GM10266 (cell line): ENCODE results near the gene CD36.

Experiments
- DNase-seq: peaks from one replicate; pipeline ENCODE4 v3.0.0; 2012; ENCODE audit errors: extremely low spot score
- CTCF ChIP-seq: IDR thresholded peaks from 2 replicates; pipeline ENCODE4 v1.5.1; 2012; ENCODE audit warnings: mild to moderate bottlenecking, low read depth; ENCODE audit not compliant: control insufficient read depth, insufficient read depth; ENCODE audit errors: missing control alignments

Gene CD36

GRCh38 chr7:80611353-80611752 lies 27.1 kb upstream of the CD36 start:
- DNase-seq = no peak
- TF ChIP-seq CTCF = no peak

GRCh38 chr7:80611779-80612178 lies 26.7 kb upstream of the CD36 start:
- DNase-seq = no peak
- no peak for TF ChIP-seq CTCF

GRCh38 chr7:80612880-80613279 lies 25.6 kb upstream of the CD36 start:
- no peak for TF ChIP-seq CTCF
- no peak for DNase-seq

GRCh38 chr7:80613519-80613918 lies 24.9 kb upstream of the CD36 start:
- TF ChIP-seq CTCF = no peak
- no peak for DNase-seq

- DNase-seq = no peak
These were observed 23.6 kb upstream of the CD36 start for GRCh38 chr7:80614851-80615271.

GRCh38 chr7:80618096-80618495 lies 20.3 kb upstream of the CD36 start:
- DNase-seq = no peak
- TF ChIP-seq CTCF = no peak

More at GRCh38 chr7:80614851-80615271, 23.6 kb upstream of the CD36 start:
- TF ChIP-seq CTCF = no peak

- TF ChIP-seq CTCF = no peak
- DNase-seq = no peak
These were observed 18.7 kb upstream of the CD36 start for GRCh38 chr7:80619741-80620140.

GRCh38 chr7:80622541-80622940 lies 15.9 kb upstream of the CD36 start:
- no peak for TF ChIP-seq CTCF

More at GRCh38 chr7:80622541-80622940, 15.9 kb upstream of the CD36 start:
- DNase-seq = no peak
